Transverse colon (tissue), 3 donors: ENCODE measurements around the gene TCAP.

ENCODE experiments used
- CTCF ChIP-seq, 5 experiments: fragments of 200-600 bp in 3 of 5; fragments of 450-650 bp in 2 of 5; sonication (generic) in 3 of 5; IDR thresholded peaks; 1 replicate in 2 of 5; 2 replicates in 3 of 5; pipeline ENCODE4 v1.5.1; 2016 to 2017; ENCODE audit warnings: antibody characterized with exemption in 5 of 5, inconsistent platforms in 3 of 5, mild to moderate bottlenecking in 2 of 5, moderate library complexity in 1 of 5
- EP300 ChIP-seq: sonication (generic); formaldehyde crosslinking; IDR thresholded peaks from one replicate; pipeline ENCODE4 v1.6.1; 2017; ENCODE audit warnings: antibody characterized with exemption, low read depth
- POLR2A ChIP-seq: fragments of 450-650 bp; IDR thresholded peaks from one replicate; pipeline ENCODE4 v1.6.1; 2016; ENCODE audit warnings: antibody characterized with exemption, mild to moderate bottlenecking, moderate library complexity

GRCh38 chr17:39640591-39641031, 24.5 kb upstream of the TCAP start:
- no peak for TF ChIP-seq CTCF (IDR thresholded peaks at IDR 0.05)
- no peak for TF ChIP-seq POLR2A
- TF ChIP-seq EP300 = no peak
